T-helper 2 cell (primary cell): ENCODE measurements around the gene WRNIP1.

Experiments
- DNase-seq, 5 experiments: peaks; one replicate each; pipeline versions ENCODE4 v3.0.0 to v3.0.0-alpha.2; 2012 to 2022

WRNIP1 gene

GRCh38 chr6:2741756-2742155 lies 23.4 kb upstream of the WRNIP1 start:
- DNase-seq: no peak

- no peak for DNase-seq
Observed at GRCh38 chr6:2743280-2744208, 21.6 kb upstream of the WRNIP1 start.

- no peak for DNase-seq
Observed at GRCh38 chr6:2744209-2744771, 20.9 kb upstream of the WRNIP1 start.

GRCh38 chr6:2744778-2745177 lies 20.4 kb upstream of the WRNIP1 start:
- DNase-seq: no peak

GRCh38 chr6:2745246-2745645 lies 19.9 kb upstream of the WRNIP1 start:
- DNase-seq: no peak

- no peak for DNase-seq
Observed at GRCh38 chr6:2746557-2747061, 18.6 kb upstream of the WRNIP1 start.

- DNase-seq: no peak
Observed at GRCh38 chr6:2748183-2748582, 17.0 kb upstream of the WRNIP1 start.

GRCh38 chr6:2749969-2750600 lies 15.1 kb upstream of the WRNIP1 start:
- peak; percentile 15 to 69 (median 50) for DNase-seq

GRCh38 chr6:2750832-2751231 lies 14.4 kb upstream of the WRNIP1 start, which contains the start of gene MYLK4:
Gene MYLK4 (minus strand): TSS chr6:2750922. CDS start chr6:2749294, 1,628 bp downstream.
- no peak for DNase-seq

- peak in 1 of 5 experiments; percentile 43 for DNase-seq
Observed at GRCh38 chr6:2751871-2752270, 13.3 kb upstream of the WRNIP1 start.

GRCh38 chr6:2752477-2753109 lies 12.6 kb upstream of the WRNIP1 start:
- DNase-seq: no peak

- DNase-seq: no peak
Observed at GRCh38 chr6:2753110-2753489, 12.1 kb upstream of the WRNIP1 start.

GRCh38 chr6:2753743-2754142 lies 11.4 kb upstream of the WRNIP1 start:
- no peak for DNase-seq

- DNase-seq: no peak
Observed at GRCh38 chr6:2754393-2754792, 10.8 kb upstream of the WRNIP1 start.

GRCh38 chr6:2754911-2755310 lies 10.3 kb upstream of the WRNIP1 start:
- DNase-seq: no peak

GRCh38 chr6:2755456-2755855 lies 9.7 kb upstream of the WRNIP1 start:
- no peak for DNase-seq

- no peak for DNase-seq
Observed at GRCh38 chr6:2756241-2756640, 9.0 kb upstream of the WRNIP1 start.

GRCh38 chr6:2756687-2757224 lies 8.4 kb upstream of the WRNIP1 start:
- DNase-seq: no peak

GRCh38 chr6:2758980-2759379 lies 6.2 kb upstream of the WRNIP1 start:
- no peak for DNase-seq

GRCh38 chr6:2760882-2761842 lies 4.0 kb upstream of the WRNIP1 start:
- peak in 1 of 5 experiments; percentile 79 for DNase-seq

GRCh38 chr6:2762868-2763267 lies 2.3 kb upstream of the WRNIP1 start:
- peak in 1 of 5 experiments; percentile 48 for DNase-seq
